IMR-90 (cell line): ENCODE results near the gene GRB10. TPM values are rescaled to one million over a fixed set of nuclear protein-coding genes. Genes with fewer than 3 reads are reported as not detected.

Source experiments
- ATAC-seq: fragments of 200-7000 bp; cut with Tn5 transposase; 2 replicates; pipeline ENCODE4 v1.9.1; 2020; ENCODE audit warnings: low read depth, mild to moderate bottlenecking, moderate library complexity
- BruUV-seq: library from RNA; stranded (reverse); fragments of 400-500 nt; replicated peaks from 2 replicates; lab custom pipeline; 2021; lab: Mats Ljungman, UMichigan
- CTCF ChIA-PET: fragments of 300-600 bp; formaldehyde crosslinking; extraction: SDS; loops from one replicate; lab custom pipeline; 2021; ENCODE audit warnings: antibody characterized with exemption; lab: Yijun Ruan, JAX
- POLR2A ChIA-PET: fragments of 300-600 bp; sonication (Branson Sonifier 250); formaldehyde crosslinking; loops from one replicate; lab custom pipeline; 2022; ENCODE audit warnings: antibody characterized with exemption; ENCODE audit not compliant: unreplicated experiment; lab: Charles Lee
- DNase-seq: peaks from one replicate; pipeline ENCODE4 v3.0.0; 2013
- H2AFZ ChIP-seq: replicated peaks from 2 replicates; pipeline ENCODE3; 2013; ENCODE audit warnings: low read length, mild to moderate bottlenecking; ENCODE audit not compliant: poor library complexity
- H2AK5ac ChIP-seq: 2 replicates; pipeline ENCODE4 v1.6.1; 2013; ENCODE audit warnings: low read depth, low read length, inconsistent platforms
- H2AK9ac ChIP-seq: replicated peaks from 2 replicates; pipeline ENCODE3; 2013; ENCODE audit warnings: mild to moderate bottlenecking, low read depth, low read length, moderate library complexity; ENCODE audit not compliant: poor library complexity
- H2BK120ac ChIP-seq: 2 replicates; pipeline ENCODE4 v1.6.1; 2013; ENCODE audit warnings: low read depth, low read length, inconsistent platforms
- H2BK15ac ChIP-seq: 3 replicates; pipeline ENCODE4 v1.6.1; 2013; ENCODE audit warnings: low read depth, low read length, inconsistent platforms
- H2BK20ac ChIP-seq: 2 replicates; pipeline ENCODE4 v1.6.1; 2013; ENCODE audit warnings: low read depth, mild to moderate bottlenecking, inconsistent platforms, low read length, moderate library complexity
- H2BK5ac ChIP-seq: 2 replicates; pipeline ENCODE4 v1.6.1; 2013; ENCODE audit warnings: mild to moderate bottlenecking, low read depth, low read length, inconsistent platforms; ENCODE audit not compliant: poor library complexity, severe bottlenecking
- H3K14ac ChIP-seq: replicated peaks from 2 replicates; pipeline ENCODE4 v1.6.1; 2013; ENCODE audit warnings: low read depth, low read length, inconsistent platforms
- H3K18ac ChIP-seq: 2 replicates; pipeline ENCODE4 v1.6.1; 2013; ENCODE audit warnings: low read depth, low read length, control low read depth
- H3K23ac ChIP-seq: 2 replicates; pipeline ENCODE4 v1.6.1; 2013; ENCODE audit warnings: low read depth, low read length, inconsistent platforms
- H3K27ac ChIP-seq: 2 replicates; pipeline ENCODE4 v1.5.1; 2013; ENCODE audit warnings: mild to moderate bottlenecking, control low read depth, low read length; ENCODE audit not compliant: insufficient read depth
- H3K27me3 ChIP-seq: 2 replicates; pipeline ENCODE4 v1.6.1; 2013; ENCODE audit warnings: low read length; ENCODE audit not compliant: control insufficient read depth, insufficient read depth
- H3K36me3 ChIP-seq: 2 replicates; pipeline ENCODE4 v1.6.1; 2013; ENCODE audit warnings: low read length, mixed read lengths; ENCODE audit not compliant: control insufficient read depth, insufficient read depth
- H3K4ac ChIP-seq: 2 replicates; pipeline ENCODE4 v1.6.1; 2013; ENCODE audit warnings: low read depth, low read length, inconsistent platforms
- H3K4me1 ChIP-seq: 2 replicates; pipeline ENCODE4 v1.6.1; 2013; ENCODE audit warnings: low read length, mixed read lengths; ENCODE audit not compliant: control insufficient read depth, insufficient read depth
- H3K4me2 ChIP-seq: 2 replicates; pipeline ENCODE4 v1.6.1; 2013; ENCODE audit warnings: low read depth, mild to moderate bottlenecking, control low read depth, low read length, moderate library complexity
- H3K4me3 ChIP-seq: 2 replicates; pipeline ENCODE4 v1.5.1; 2013; ENCODE audit warnings: low read depth, mild to moderate bottlenecking, control low read depth, low read length, moderate library complexity; ENCODE audit not compliant: insufficient read depth
- H3K56ac ChIP-seq: 2 replicates; pipeline ENCODE4 v1.6.1; 2013; ENCODE audit warnings: low read length, inconsistent platforms; ENCODE audit not compliant: insufficient read depth; ENCODE audit errors: extremely low read depth
- H3K79me1 ChIP-seq, 2 experiments: 2 replicates each; pipeline ENCODE4 v1.6.1; 2013; ENCODE audit warnings: low read length in 2 of 2, inconsistent platforms in 1 of 2, low read depth in 1 of 2
- H3K9ac ChIP-seq: 2 replicates; pipeline ENCODE4 v1.6.1; 2013; ENCODE audit warnings: low read depth, low read length, control low read depth
- H3K9me1 ChIP-seq: 2 replicates; pipeline ENCODE4 v1.6.1; 2013; ENCODE audit warnings: low read length, inconsistent platforms; ENCODE audit not compliant: insufficient read depth
- H3K9me3 ChIP-seq: 2 replicates; pipeline ENCODE4 v1.6.1; 2013; ENCODE audit warnings: low read length; ENCODE audit not compliant: control insufficient read depth, insufficient read depth
- H4K20me1 ChIP-seq: 2 replicates; pipeline ENCODE4 v1.6.1; 2013; ENCODE audit warnings: low read length, inconsistent platforms; ENCODE audit not compliant: insufficient read depth
- H4K5ac ChIP-seq: 2 replicates; pipeline ENCODE4 v1.6.1; 2013; ENCODE audit warnings: mild to moderate bottlenecking, low read depth, low read length, control low read depth
- H4K8ac ChIP-seq, 2 experiments: 2 replicates each; pipeline ENCODE4 v1.6.1; 2013; ENCODE audit warnings: low read depth in 2 of 2, low read length in 2 of 2, control low read depth in 1 of 2, inconsistent platforms in 1 of 2
- H4K91ac ChIP-seq: 2 replicates; pipeline ENCODE4 v1.6.1; 2013; ENCODE audit warnings: low read depth, low read length, inconsistent platforms; ENCODE audit not compliant: insufficient read depth
- BHLHE40 ChIP-seq: fragments of 150-350 bp; IDR thresholded peaks from 2 replicates; pipeline ENCODE4 v1.6.1; 2016; ENCODE audit warnings: mild to moderate bottlenecking, low read depth, low read length
- CEBPB ChIP-seq: IDR thresholded peaks from 2 replicates; pipeline ENCODE4 v1.6.1; 2012; ENCODE audit warnings: low read depth, low read length, improper control_type of control experiment
- CHD1 ChIP-seq: IDR thresholded peaks from 2 replicates; pipeline ENCODE4 v1.6.1; 2012; ENCODE audit warnings: low read depth, low read length, improper control_type of control experiment
- CTCF ChIP-seq: conservative IDR thresholded peaks from 2 replicates; pipeline ENCODE4 v1.5.1; 2012; ENCODE audit warnings: mild to moderate bottlenecking, low read depth, low read length, improper control_type of control experiment
- ELK1 ChIP-seq: fragments of 150-350 bp; IDR thresholded peaks from 2 replicates; pipeline ENCODE4 v1.6.1; 2016; ENCODE audit warnings: low read depth, mild to moderate bottlenecking, low read length, moderate library complexity, borderline replicate concordance
- FOS ChIP-seq: fragments of 150-350 bp; IDR thresholded peaks from 2 replicates; pipeline ENCODE4 v1.6.1; 2016; ENCODE audit warnings: low read depth, low read length
- MAFK ChIP-seq: IDR thresholded peaks from 2 replicates; pipeline ENCODE4 v1.6.1; 2012; ENCODE audit warnings: low read depth, low read length, improper control_type of control experiment
- MAZ ChIP-seq: IDR thresholded peaks from 2 replicates; pipeline ENCODE4 v1.6.1; 2012; ENCODE audit warnings: low read depth, mild to moderate bottlenecking, low read length, improper control_type of control experiment, moderate library complexity, borderline replicate concordance
- MXI1 ChIP-seq: IDR thresholded peaks from 2 replicates; pipeline ENCODE4 v1.6.1; 2012; ENCODE audit warnings: low read depth, mild to moderate bottlenecking, low read length, moderate library complexity, borderline replicate concordance
- NFE2L2 ChIP-seq: fragments of 150-350 bp; IDR thresholded peaks from 2 replicates; pipeline ENCODE4 v1.6.1; 2016; ENCODE audit warnings: low read depth, mild to moderate bottlenecking, low read length
- POLR2A ChIP-seq: IDR thresholded peaks from 2 replicates; pipeline ENCODE4 v1.6.1; 2012; ENCODE audit warnings: mild to moderate bottlenecking, low read depth, low read length
- RAD21 ChIP-seq: IDR thresholded peaks from 2 replicates; pipeline ENCODE4 v1.6.1; 2012; ENCODE audit warnings: low read length, improper control_type of control experiment
- RCOR1 ChIP-seq: IDR thresholded peaks from 2 replicates; pipeline ENCODE4 v1.6.1; 2012; ENCODE audit warnings: mild to moderate bottlenecking, low read length, improper control_type of control experiment; ENCODE audit not compliant: insufficient replicate concordance
- RFX5 ChIP-seq: IDR thresholded peaks from 2 replicates; pipeline ENCODE4 v1.8.0; 2012; ENCODE audit warnings: low read depth, mild to moderate bottlenecking, low read length, moderate library complexity
- SMC3 ChIP-seq: fragments of 150-350 bp; IDR thresholded peaks from 2 replicates; pipeline ENCODE4 v1.6.1; 2016; ENCODE audit warnings: low read depth, mild to moderate bottlenecking, antibody characterized with exemption, low read length, moderate library complexity
- USF2 ChIP-seq: fragments of 150-350 bp; IDR thresholded peaks from 2 replicates; pipeline ENCODE4 v1.6.1; 2017; ENCODE audit warnings: mild to moderate bottlenecking, antibody characterized with exemption, low read length, low read depth
- WGBS, 2 experiments: methylation state at CpG; one replicate each; pipeline versions ENCODE4 v1.1.5 to v1.1.7; 2013; ENCODE audit warnings: missing lambda C conversion rate in 2 of 2; ENCODE audit not compliant: insufficient read length in 1 of 2; ENCODE audit errors: extremely low coverage in 2 of 2; 5-methylcytosine and 5-hydroxymethylcytosine counted together
- dilution Hi-C: fragments of 300-500 bp; cut with HindIII; formaldehyde crosslinking; loops from one replicate; pipeline ENCODE4 v1.14.3; 2018; ENCODE audit warnings: low sequenced_read_pairs; ENCODE audit not compliant: unreplicated experiment
- in situ Hi-C: fragments of 300-500 bp; cut with MboI; formaldehyde crosslinking; loops from 3 replicates; pipeline ENCODE4 v1.14.3; 2019; ENCODE audit warnings: low sequenced_read_pairs, inconsistent platforms, mixed read lengths
- intact Hi-C: fragments of 100-400 bp; cut with micrococcal nuclease; formaldehyde crosslinking; loops from 2 replicates; pipeline ENCODE4 v1.10.0; 2022
- polyA plus RNA-seq, 3 experiments: library from polyadenylated mRNA; depleted of rRNA; stranded (reverse); fragments of >200 nt; gene quantifications; 2 replicates each; pipeline ENCODE4 v1.2.3, GENCODE V29; 2012; ENCODE audit warnings: low replicate concordance in 1 of 3
- total RNA-seq: library from RNA; depleted of rRNA; stranded (reverse); fragments of >200 nt; gene quantifications from 2 replicates; pipeline ENCODE4 v1.2.3, GENCODE V29; 2012

The GRB10 gene
- total and polyA plus RNA-seq, 2 of the 4 experiments (the other 2 are of a cell fraction), result 6.3 to 15.1 TPM

- Histone ChIP-seq H2BK5ac (no peak overlapping the region), H4K8ac (no peak overlapping the region), H2BK20ac (no peak overlapping the region), H3K27ac (no peak overlapping the region), H3K9ac (no peak overlapping the region), H3K36me3 (no peaks in the 10 kb centered on the region), H3K14ac (no peak overlapping the region), H3K18ac (no peak overlapping the region), H4K5ac (no peak overlapping the region), H2AK9ac (no peak overlapping the region), H2BK15ac (no peak overlapping the region), H3K4me2 (no peak overlapping the region), H3K27me3 (peaks cover 13% of the 10 kb centered on the region), H3K4me1 (no peaks in the 10 kb centered on the region), H4K20me1 (no peaks in the 10 kb centered on the region), H2AFZ (no peak overlapping the region), H3K79me1 (no peaks in the 10 kb centered on the region), H3K23ac (no peak overlapping the region), H3K4ac (no peak overlapping the region), H4K91ac (no peak overlapping the region), H3K56ac (no peak overlapping the region), H3K9me3 (no peaks in the 10 kb centered on the region), H2AK5ac (no peak overlapping the region), H3K4me3 (no peak overlapping the region), H2BK120ac (no peak overlapping the region), H3K9me1 (no peaks in the 10 kb centered on the region)
- no TSS peak for BruUV-seq
- TF ChIP-seq CEBPB, result no peak
- no peak for TF ChIP-seq FOS
- TF ChIP-seq RAD21, result no peak
- no peak for TF ChIP-seq NFE2L2
- TF ChIP-seq USF2, result no peak
- TF ChIP-seq SMC3, result no peak
- no peak for TF ChIP-seq MAZ
- no peak for TF ChIP-seq RFX5
- no peak for TF ChIP-seq MAFK
- TF ChIP-seq CTCF, result no peak
- TF ChIP-seq POLR2A, result no peak
- TF ChIP-seq RCOR1, result no peak
- TF ChIP-seq MXI1, result no peak
- no peak for TF ChIP-seq CHD1
- no peak for TF ChIP-seq ELK1
- no peak for TF ChIP-seq BHLHE40
- CTCF ChIA-PET, result no interaction called here
- no CpG with 5 or more reads among the region's 8 CpGs for WGBS, 2 experiments
- ATAC-seq, result 0 out of 2 replicates have a peak, but pooled peaks have one; percentile 21
- intact Hi-C loops, result no loop called here
- POLR2A ChIA-PET, result no interaction called here
- in situ Hi-C loops, result no loop called here
- dilution Hi-C loops, result no loop called here
- DNase-seq, result no peak
Measured at GRCh38 chr7:50556247-50556991, 226.3 kb downstream of the GRB10 start.
